Neural progenitor cell (in vitro differentiated cells): ENCODE results near the gene DROSHA. TPM values are rescaled to one million over a fixed set of nuclear protein-coding genes. Genes with fewer than 3 reads are reported as not detected.

Source experiments
- DNase-seq: peaks from one replicate; pipeline ENCODE4 v3.0.0-alpha.2; 2016; ENCODE audit warnings: low spot score
- H2AFZ ChIP-seq: fragments of 200-600 bp; sonication (generic); replicated peaks from 2 replicates; pipeline ENCODE4 v1.6.1; 2016; ENCODE audit warnings: antibody characterized with exemption
- H3F3A ChIP-seq: fragments of 200-600 bp; sonication (generic); 2 replicates; pipeline ENCODE4 v1.6.1; 2016; ENCODE audit warnings: antibody characterized with exemption, low read depth
- H3K27ac ChIP-seq: fragments of 200-600 bp; sonication (generic); 2 replicates; pipeline ENCODE4 v1.5.1; 2016; ENCODE audit warnings: mild to moderate bottlenecking
- H3K27me3 ChIP-seq: fragments of 200-600 bp; sonication (generic); 2 replicates; pipeline ENCODE4 v1.6.1; 2016; ENCODE audit warnings: mild to moderate bottlenecking, moderate library complexity
- H3K36me3 ChIP-seq: fragments of 200-600 bp; sonication (generic); 2 replicates; pipeline ENCODE4 v1.5.1; 2016
- H3K4me1 ChIP-seq: fragments of 200-600 bp; sonication (generic); 2 replicates; pipeline ENCODE4 v1.6.1; 2016; ENCODE audit warnings: mixed run types
- H3K4me2 ChIP-seq: fragments of 200-600 bp; sonication (generic); 2 replicates; pipeline ENCODE4 v1.6.1; 2016
- H3K4me3 ChIP-seq: fragments of 200-600 bp; sonication (generic); 2 replicates; pipeline ENCODE4 v1.5.1; 2016
- H3K79me2 ChIP-seq: fragments of 200-600 bp; sonication (generic); 2 replicates; pipeline ENCODE4 v1.6.1; 2016; ENCODE audit warnings: low read depth
- H3K9ac ChIP-seq: fragments of 200-600 bp; sonication (generic); 2 replicates; pipeline ENCODE4 v1.6.1; 2016
- H3K9me3 ChIP-seq: fragments of 200-600 bp; sonication (generic); 2 replicates; pipeline ENCODE4 v1.5.1; 2016; ENCODE audit warnings: low read depth
- H4K20me1 ChIP-seq: fragments of 200-600 bp; sonication (generic); 2 replicates; pipeline ENCODE4 v1.6.1; 2016; ENCODE audit warnings: low read depth
- H3K27ac Mint-ChIP-seq: 3 replicates; pipeline ENCODE4 v1.8.0; 2021; ENCODE audit warnings: mixed read lengths
- H3K27me3 Mint-ChIP-seq: 2 replicates; pipeline ENCODE4 v1.8.0; 2022; ENCODE audit warnings: low read depth, mild to moderate bottlenecking, inconsistent platforms, moderate library complexity, mixed read lengths; ENCODE audit not compliant: insufficient read depth
- H3K36me3 Mint-ChIP-seq: 3 replicates; pipeline ENCODE4 v1.8.0; 2021; ENCODE audit warnings: mixed read lengths
- H3K4me1 Mint-ChIP-seq: 3 replicates; pipeline ENCODE4 v1.8.0; 2021; ENCODE audit warnings: mixed read lengths
- H3K4me3 Mint-ChIP-seq: 3 replicates; pipeline ENCODE4 v1.8.0; 2021; ENCODE audit warnings: mild to moderate bottlenecking, moderate library complexity, mixed read lengths
- H3K9me3 Mint-ChIP-seq: 3 replicates; pipeline ENCODE4 v1.8.0; 2020; ENCODE audit warnings: mixed read lengths
- EZH2 ChIP-seq: fragments of 200-600 bp; sonication (generic); IDR thresholded peaks from 2 replicates; pipeline ENCODE4 v1.6.1; 2017; ENCODE audit warnings: antibody characterized with exemption, mild to moderate bottlenecking, moderate library complexity
- EZH2phosphoT487 ChIP-seq: fragments of 200-600 bp; sonication (generic); IDR thresholded peaks from 2 replicates; pipeline ENCODE4 v1.6.1; 2017; ENCODE audit warnings: antibody characterized with exemption
- total RNA-seq: library from RNA; depleted of rRNA; stranded (reverse); fragments of >200 nt; gene quantifications from 2 replicates; pipeline ENCODE4 v1.2.3, GENCODE V29; 2015; ENCODE audit warnings: low replicate concordance
- TF ChIP-seq, protein P1 (sequence below): fragments of 200-600 bp; sonication (generic); IDR thresholded peaks from 2 replicates; pipeline ENCODE4 v1.5.1; 2017; ENCODE audit warnings: antibody characterized with exemption, mild to moderate bottlenecking

Gene DROSHA
- total RNA-seq, 1 donor from 2014 or later, result 80.3 TPM

DNA sequence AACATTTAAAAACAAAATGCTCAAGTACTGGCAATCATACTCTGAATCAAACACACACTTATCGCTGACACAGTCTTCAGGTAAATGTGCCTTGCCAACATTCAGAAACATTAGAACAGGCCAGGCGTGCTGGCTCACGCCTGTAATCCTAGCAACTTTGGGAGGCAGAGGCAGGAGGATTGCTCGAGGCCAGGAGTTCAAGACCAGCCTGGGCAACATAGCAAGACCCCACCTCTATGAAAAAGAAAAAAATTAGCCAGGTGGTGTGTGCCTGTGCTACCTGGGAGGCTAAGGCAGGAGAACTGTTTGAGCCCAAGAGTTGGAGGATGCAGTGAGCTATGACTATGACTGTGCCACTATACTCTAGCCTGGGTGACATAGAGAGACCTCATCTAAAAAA, 20.6 kb downstream of the DROSHA start:
- Histone ChIP-seq H3K79me2 (no peaks in the 10 kb centered on the region), H2AFZ (no peak overlapping the region), H4K20me1 (no peaks in the 10 kb centered on the region), H3K9ac (no peak overlapping the region), H3K4me1 (no peaks in the 10 kb centered on the region), H3K27me3 (no peaks in the 10 kb centered on the region), H3K27ac (no peak overlapping the region), H3K9me3 (no peaks in the 10 kb centered on the region), H3F3A (no peaks in the 10 kb centered on the region), H3K36me3 (peaks cover 21% of the 10 kb centered on the region), H3K4me2 (no peak overlapping the region), H3K4me3 (no peak overlapping the region)
- TF ChIP-seq EZH2, result no peak
- TF ChIP-seq, protein P1, sequence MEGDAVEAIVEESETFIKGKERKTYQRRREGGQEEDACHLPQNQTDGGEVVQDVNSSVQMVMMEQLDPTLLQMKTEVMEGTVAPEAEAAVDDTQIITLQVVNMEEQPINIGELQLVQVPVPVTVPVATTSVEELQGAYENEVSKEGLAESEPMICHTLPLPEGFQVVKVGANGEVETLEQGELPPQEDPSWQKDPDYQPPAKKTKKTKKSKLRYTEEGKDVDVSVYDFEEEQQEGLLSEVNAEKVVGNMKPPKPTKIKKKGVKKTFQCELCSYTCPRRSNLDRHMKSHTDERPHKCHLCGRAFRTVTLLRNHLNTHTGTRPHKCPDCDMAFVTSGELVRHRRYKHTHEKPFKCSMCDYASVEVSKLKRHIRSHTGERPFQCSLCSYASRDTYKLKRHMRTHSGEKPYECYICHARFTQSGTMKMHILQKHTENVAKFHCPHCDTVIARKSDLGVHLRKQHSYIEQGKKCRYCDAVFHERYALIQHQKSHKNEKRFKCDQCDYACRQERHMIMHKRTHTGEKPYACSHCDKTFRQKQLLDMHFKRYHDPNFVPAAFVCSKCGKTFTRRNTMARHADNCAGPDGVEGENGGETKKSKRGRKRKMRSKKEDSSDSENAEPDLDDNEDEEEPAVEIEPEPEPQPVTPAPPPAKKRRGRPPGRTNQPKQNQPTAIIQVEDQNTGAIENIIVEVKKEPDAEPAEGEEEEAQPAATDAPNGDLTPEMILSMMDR, result no peak
- no peak for TF ChIP-seq EZH2phosphoT487
- Mint-ChIP-seq H3K4me1 (no peaks in the 10 kb centered on the region), H3K9me3 (no peaks in the 10 kb centered on the region), H3K27me3 (no peaks in the 10 kb centered on the region), H3K4me3 (no peak overlapping the region), H3K27ac (no peak overlapping the region), H3K36me3 (peaks cover 32% of the 10 kb centered on the region)
- no peak for DNase-seq

DNA sequence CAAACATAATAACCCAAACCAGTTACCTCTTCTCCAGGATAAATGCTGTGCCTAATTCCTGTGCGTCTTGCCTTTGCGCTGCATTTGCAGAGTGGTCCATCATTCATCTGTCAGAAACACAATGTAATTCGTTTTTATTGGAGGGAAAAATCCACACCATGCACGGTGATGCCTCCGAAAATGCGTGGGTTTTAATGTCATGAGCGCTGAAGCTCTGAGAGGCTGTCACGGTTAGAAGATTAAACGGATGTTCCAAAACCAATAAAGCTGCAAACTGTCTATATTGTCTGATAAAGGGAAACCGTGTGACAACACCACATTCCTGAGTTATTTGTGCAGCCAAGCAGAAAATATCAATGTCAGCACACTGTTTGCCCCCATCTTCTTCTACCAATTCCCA, 27.4 kb downstream of the DROSHA start:
- peaks cover 4% of the 10 kb centered on the region for H4K20me1 ChIP-seq
- Mint-ChIP-seq H3K27ac (no peak overlapping the region), H3K4me1 (peaks cover 3% of the 10 kb centered on the region), H3K9me3 (no peaks in the 10 kb centered on the region), H3K4me3 (no peak overlapping the region), H3K27me3 (no peaks in the 10 kb centered on the region), H3K36me3 (peaks cover 31% of the 10 kb centered on the region)
- H2AFZ ChIP-seq, result no peak overlapping the region
- H3K36me3 ChIP-seq, result peaks cover 10% of the 10 kb centered on the region
- no peaks in the 10 kb centered on the region for H3K79me2 ChIP-seq
- H3K27ac ChIP-seq, result no peak overlapping the region
- no peak overlapping the region for H3K4me3 ChIP-seq
- TF ChIP-seq EZH2 (no peak), EZH2phosphoT487 (no peak)
- TF ChIP-seq, protein P1, result no peak
- H3K4me1 ChIP-seq, result no peaks in the 10 kb centered on the region
- H3K9ac ChIP-seq, result no peak overlapping the region
- no peaks in the 10 kb centered on the region for H3F3A ChIP-seq
- H3K4me2 ChIP-seq, result no peak overlapping the region
- no peak for DNase-seq
- H3K9me3 ChIP-seq, result no peaks in the 10 kb centered on the region
- H3K27me3 ChIP-seq, result no peaks in the 10 kb centered on the region

GRCh38 chr5:31502506-31502905, 29.4 kb downstream of the DROSHA start:
- Histone ChIP-seq H3K27ac (no peak overlapping the region), H3F3A (no peaks in the 10 kb centered on the region), H3K9ac (no peak overlapping the region), H3K27me3 (no peaks in the 10 kb centered on the region), H3K4me3 (no peak overlapping the region), H3K4me1 (no peaks in the 10 kb centered on the region), H2AFZ (no peak overlapping the region), H3K36me3 (peaks cover 5% of the 10 kb centered on the region), H3K79me2 (no peaks in the 10 kb centered on the region), H3K9me3 (no peaks in the 10 kb centered on the region), H3K4me2 (no peak overlapping the region), H4K20me1 (peaks cover 4% of the 10 kb centered on the region)
- DNase-seq, result no peak
- Mint-ChIP-seq H3K4me1 (peaks cover 3% of the 10 kb centered on the region), H3K9me3 (no peaks in the 10 kb centered on the region), H3K36me3 (peaks cover 32% of the 10 kb centered on the region), H3K4me3 (no peak overlapping the region), H3K27ac (no peak overlapping the region), H3K27me3 (no peaks in the 10 kb centered on the region)
- TF ChIP-seq EZH2phosphoT487, result no peak
- TF ChIP-seq, protein P1, result no peak
- no peak for TF ChIP-seq EZH2
